ENCODE data around the gene JMJD4.

Gene JMJD4

GRCh38 chr1:227766653-227767277, 31.7 kb upstream of the JMJD4 start:
- no peaks in the 10 kb centered on the region for H3K27me3 Mint-ChIP-seq
- peak overlapping the region; percentile 76 for H3K27ac Mint-ChIP-seq (ENCODE audit: low read depth)
- peak overlapping the region; percentile 75 for H3K4me3 Mint-ChIP-seq
- DNase-seq (ENCODE audit: low spot score in 2 of 2) (no peak), ATAC-seq (replicated peaks; ENCODE audit: extremely low read depth, poor library complexity, severe bottlenecking) (no peak)
- peaks cover 19% of the 10 kb centered on the region for H3K36me3 Mint-ChIP-seq (ENCODE audit: insufficient read depth)
- peaks cover 73% of the 10 kb centered on the region for H3K4me1 Mint-ChIP-seq
- H3K9me3 Mint-ChIP-seq, result no peaks in the 10 kb centered on the region

- Mint-ChIP-seq H3K27me3 (no peaks in the 10 kb centered on the region), H3K36me3 (ENCODE audit: insufficient read depth) (peaks cover 19% of the 10 kb centered on the region), H3K4me3 (peak overlapping the region; percentile 75), H3K27ac (ENCODE audit: low read depth) (peak overlapping the region; percentile 76), H3K9me3 (no peaks in the 10 kb centered on the region), H3K4me1 (peaks cover 80% of the 10 kb centered on the region)
- ATAC-seq (replicated peaks; ENCODE audit: extremely low read depth, poor library complexity, severe bottlenecking), result peak; percentile 85
- peak; percentile 67 to 90 for DNase-seq (ENCODE audit: low spot score in 2 of 2)
These were observed 31.0 kb upstream of the JMJD4 start for GRCh38 chr1:227766015-227766634.

- DNase-seq (ENCODE audit: low spot score in 2 of 2) (no peak), ATAC-seq (replicated peaks; ENCODE audit: extremely low read depth, poor library complexity, severe bottlenecking) (no peak)
- Mint-ChIP-seq H3K27me3 (no peaks in the 10 kb centered on the region), H3K4me3 (peak overlapping the region; percentile 75), H3K9me3 (no peaks in the 10 kb centered on the region), H3K36me3 (ENCODE audit: insufficient read depth) (peaks cover 19% of the 10 kb centered on the region), H3K27ac (ENCODE audit: low read depth) (peak overlapping the region; percentile 76), H3K4me1 (peaks cover 85% of the 10 kb centered on the region)
These were observed 30.3 kb upstream of the JMJD4 start for GRCh38 chr1:227765261-227766014.

- ATAC-seq (replicated peaks; ENCODE audit: extremely low read depth, poor library complexity, severe bottlenecking), result no peak
- Mint-ChIP-seq H3K9me3 (no peaks in the 10 kb centered on the region), H3K36me3 (ENCODE audit: insufficient read depth) (peaks cover 26% of the 10 kb centered on the region), H3K4me3 (peak overlapping the region; percentile 50), H3K27me3 (no peaks in the 10 kb centered on the region), H3K27ac (ENCODE audit: low read depth) (peak overlapping the region; percentile 67), H3K4me1 (peaks cover 82% of the 10 kb centered on the region)
- no peak for DNase-seq (ENCODE audit: low spot score in 2 of 2)
These were observed 28.9 kb upstream of the JMJD4 start for GRCh38 chr1:227764019-227764391.

DNA sequence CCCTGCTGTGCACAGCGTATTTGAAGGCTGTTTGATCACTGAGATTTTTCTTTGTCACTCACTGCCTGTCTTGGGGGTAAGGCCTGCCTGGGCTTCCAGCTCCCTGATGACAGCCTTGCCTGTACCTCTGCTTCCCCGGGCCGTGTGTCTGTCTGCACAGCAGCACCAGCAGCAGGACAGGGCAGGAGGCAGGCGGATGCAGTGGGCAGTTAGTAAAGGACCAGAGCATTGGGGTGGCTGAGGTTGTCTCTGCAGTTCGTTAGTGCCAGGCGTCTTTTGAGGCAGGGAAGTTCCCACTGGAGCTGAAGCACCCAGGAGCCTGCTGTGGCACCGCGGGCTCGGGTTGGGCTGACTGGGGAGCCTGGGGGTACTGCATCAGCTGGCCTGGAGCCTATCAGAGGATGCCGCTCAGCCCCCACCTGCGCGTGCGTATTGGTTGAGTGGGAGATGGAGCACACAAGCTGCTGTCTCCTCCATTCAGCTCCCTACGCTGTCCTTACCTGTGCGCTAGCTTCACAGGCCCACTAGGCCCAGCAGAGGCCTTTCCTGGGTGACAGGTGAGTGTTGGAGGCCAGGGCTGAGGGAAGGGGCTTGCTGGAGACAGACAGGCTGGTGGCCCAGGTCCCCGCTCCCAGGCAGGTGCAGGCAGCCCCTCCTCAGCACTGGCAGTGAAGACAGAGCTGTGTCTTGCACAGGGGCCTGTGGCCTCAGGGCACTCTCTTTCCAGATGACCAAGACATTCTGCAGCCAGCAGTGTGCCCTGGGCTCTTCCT, 28.3 kb upstream of the JMJD4 start:
- ATAC-seq (replicated peaks; ENCODE audit: extremely low read depth, poor library complexity, severe bottlenecking), result no peak
- Mint-ChIP-seq H3K36me3 (ENCODE audit: insufficient read depth) (peaks cover 26% of the 10 kb centered on the region), H3K4me3 (peak overlapping the region; percentile 64), H3K27me3 (no peaks in the 10 kb centered on the region), H3K4me1 (peaks cover 77% of the 10 kb centered on the region), H3K27ac (ENCODE audit: low read depth) (no peak overlapping the region), H3K9me3 (no peaks in the 10 kb centered on the region)
- no peak for DNase-seq (ENCODE audit: low spot score in 2 of 2)

- Mint-ChIP-seq H3K4me3 (peak overlapping the region; percentile 64), H3K27ac (ENCODE audit: low read depth) (peak overlapping the region; percentile 84), H3K4me1 (peaks cover 74% of the 10 kb centered on the region), H3K36me3 (ENCODE audit: insufficient read depth) (peaks cover 25% of the 10 kb centered on the region), H3K9me3 (no peaks in the 10 kb centered on the region), H3K27me3 (no peaks in the 10 kb centered on the region)
- DNase-seq (ENCODE audit: low spot score in 2 of 2) (peak; percentile 79 to 85), ATAC-seq (replicated peaks; ENCODE audit: extremely low read depth, poor library complexity, severe bottlenecking) (peak; percentile 50)
These were observed 27.3 kb upstream of the JMJD4 start for GRCh38 chr1:227762231-227762911.

GRCh38 chr1:227761621-227762230, 26.6 kb upstream of the JMJD4 start:
- peaks cover 25% of the 10 kb centered on the region for H3K36me3 Mint-ChIP-seq (ENCODE audit: insufficient read depth)
- no peak for DNase-seq (ENCODE audit: low spot score in 2 of 2)
- no peaks in the 10 kb centered on the region for H3K9me3 Mint-ChIP-seq
- no peaks in the 10 kb centered on the region for H3K27me3 Mint-ChIP-seq
- H3K4me3 Mint-ChIP-seq, result peak overlapping the region; percentile 64
- ATAC-seq (replicated peaks; ENCODE audit: extremely low read depth, poor library complexity, severe bottlenecking), result no peak
- peaks cover 68% of the 10 kb centered on the region for H3K4me1 Mint-ChIP-seq
- H3K27ac Mint-ChIP-seq (ENCODE audit: low read depth), result peak overlapping the region; percentile 84

GRCh38 chr1:227760377-227760776, 25.3 kb upstream of the JMJD4 start:
- peaks cover 54% of the 10 kb centered on the region for H3K4me1 Mint-ChIP-seq
- H3K9me3 Mint-ChIP-seq, result no peaks in the 10 kb centered on the region
- ATAC-seq (replicated peaks; ENCODE audit: extremely low read depth, poor library complexity, severe bottlenecking), result no peak
- no peak overlapping the region for H3K4me3 Mint-ChIP-seq
- H3K27me3 Mint-ChIP-seq, result no peaks in the 10 kb centered on the region
- peaks cover 18% of the 10 kb centered on the region for H3K36me3 Mint-ChIP-seq (ENCODE audit: insufficient read depth)
- DNase-seq (ENCODE audit: low spot score in 2 of 2), result no peak
- H3K27ac Mint-ChIP-seq (ENCODE audit: low read depth), result peak overlapping the region; percentile 35

- peaks cover 47% of the 10 kb centered on the region for H3K4me1 Mint-ChIP-seq
- peaks cover 18% of the 10 kb centered on the region for H3K36me3 Mint-ChIP-seq (ENCODE audit: insufficient read depth)
- H3K27ac Mint-ChIP-seq (ENCODE audit: low read depth), result no peak overlapping the region
- H3K9me3 Mint-ChIP-seq, result no peaks in the 10 kb centered on the region
- H3K27me3 Mint-ChIP-seq, result no peaks in the 10 kb centered on the region
- no peak for DNase-seq (ENCODE audit: low spot score in 2 of 2)
- no peak overlapping the region for H3K4me3 Mint-ChIP-seq
- ATAC-seq (replicated peaks; ENCODE audit: extremely low read depth, poor library complexity, severe bottlenecking), result no peak
These were observed 24.5 kb upstream of the JMJD4 start for GRCh38 chr1:227759341-227760300.

- Mint-ChIP-seq H3K4me1 (peaks cover 36% of the 10 kb centered on the region), H3K9me3 (no peaks in the 10 kb centered on the region)
- no peak for ATAC-seq (replicated peaks; ENCODE audit: extremely low read depth, poor library complexity, severe bottlenecking)
These were observed 23.3 kb upstream of the JMJD4 start for GRCh38 chr1:227758366-227758765.

GRCh38 chr1:227757781-227758180, 22.7 kb upstream of the JMJD4 start:
- no peak overlapping the region for H3K4me3 Mint-ChIP-seq
- H3K9me3 Mint-ChIP-seq, result no peaks in the 10 kb centered on the region
- H3K27ac Mint-ChIP-seq (ENCODE audit: low read depth), result no peak overlapping the region
- H3K4me1 Mint-ChIP-seq, result peaks cover 30% of the 10 kb centered on the region
- DNase-seq (ENCODE audit: low spot score in 2 of 2) (no peak), ATAC-seq (replicated peaks; ENCODE audit: extremely low read depth, poor library complexity, severe bottlenecking) (no peak)
- peaks cover 12% of the 10 kb centered on the region for H3K36me3 Mint-ChIP-seq (ENCODE audit: insufficient read depth)
- H3K27me3 Mint-ChIP-seq, result no peaks in the 10 kb centered on the region

More at GRCh38 chr1:227758366-227758765, 23.3 kb upstream of the JMJD4 start:
- Mint-ChIP-seq H3K4me3 (no peak overlapping the region), H3K36me3 (ENCODE audit: insufficient read depth) (peaks cover 12% of the 10 kb centered on the region), H3K27ac (ENCODE audit: low read depth) (no peak overlapping the region), H3K27me3 (no peaks in the 10 kb centered on the region)
- no peak for DNase-seq (ENCODE audit: low spot score in 2 of 2)

All from central memory CD8-positive, alpha-beta T cell (primary cell).